Esophagus muscularis mucosa (tissue), 4 donors: Measurements from ENCODE around the gene WDR27. TPM values are rescaled to one million over a fixed set of nuclear protein-coding genes. Genes with fewer than 3 reads are reported as not detected.

Source experiments
- DNase-seq: peaks from one replicate; pipeline ENCODE4 v3.0.0-alpha.2; 2017; ENCODE audit errors: extremely low spot score
- H3K27ac ChIP-seq, 4 donors: fragments of 200-600 bp; sonication (generic); replicated peaks in 1 of 4; 1 replicate in 3 of 4; 2 replicates in 1 of 4; pipeline ENCODE4 v1.5.1; 2016 to 2019; ENCODE audit warnings: mild to moderate bottlenecking in 1 of 4
- H3K27me3 ChIP-seq, 4 donors: fragments of 200-600 bp; sonication (generic); one replicate each; pipeline versions ENCODE4 v1.5.1 to v1.6.0; 2016 to 2019
- H3K36me3 ChIP-seq, 4 donors: fragments of 200-600 bp; sonication (generic); one replicate each; pipeline ENCODE4 v1.5.1; 2016 to 2019
- H3K4me1 ChIP-seq, 4 donors: fragments of 200-600 bp; sonication (generic); one replicate each; pipeline ENCODE4 v1.5.1; 2016 to 2019
- H3K4me3 ChIP-seq, 4 donors: fragments of 200-600 bp; sonication (generic); 1 replicate in 2 of 4; 2 replicates in 2 of 4; pipeline ENCODE4 v1.5.1; 2016 to 2019; ENCODE audit warnings: mild to moderate bottlenecking in 4 of 4, moderate library complexity in 1 of 4
- H3K9me3 ChIP-seq, 4 donors: fragments of 200-600 bp; sonication (generic); 1 replicate in 3 of 4; 2 replicates in 1 of 4; pipeline ENCODE4 v1.5.1; 2016 to 2019
- EP300 ChIP-seq: sonication (generic); formaldehyde crosslinking; IDR thresholded peaks from one replicate; pipeline ENCODE4 v1.6.1; 2017; ENCODE audit warnings: antibody characterized with exemption
- POLR2A ChIP-seq: fragments of 450-650 bp; IDR thresholded peaks from one replicate; pipeline ENCODE4 v1.6.1; 2017; ENCODE audit warnings: antibody characterized with exemption, moderate library complexity, mild to moderate bottlenecking, low read depth
- POLR2AphosphoS5 ChIP-seq, 2 donors: sonication (generic); formaldehyde crosslinking; IDR thresholded peaks; one replicate each; pipeline ENCODE4 v1.6.1; 2017; ENCODE audit warnings: antibody characterized with exemption in 2 of 2
- WGBS: methylation state at CpG from one replicate; pipeline ENCODE4 v1.1.5; 2018; 5-methylcytosine and 5-hydroxymethylcytosine counted together
- intact Hi-C: fragments of 100-400 bp; cut with DNase I; formaldehyde crosslinking; loops from one replicate; pipeline ENCODE4 v1.15.1; 2023
- total RNA-seq, 4 donors: library from RNA; depleted of rRNA; stranded (reverse); fragments of >200 nt; gene quantifications; one replicate each; pipeline versions ENCODE4 v1.1.0 to v1.2.1, GENCODE V29; 2016
- TF ChIP-seq, protein P1 (sequence below), 3 experiments: fragments of 200-600 bp in 2 of 3; fragments of 450-650 bp in 1 of 3; sonication (generic) in 2 of 3; IDR thresholded peaks; one replicate each; pipeline ENCODE4 v1.5.1; 2017 to 2019; ENCODE audit warnings: antibody characterized with exemption in 3 of 3, mild to moderate bottlenecking in 2 of 3, moderate library complexity in 1 of 3

Gene WDR27
- total RNA-seq, 4 donors from 2014 or later, result 9.3 to 18.4 (median 14.4) TPM

DNA sequence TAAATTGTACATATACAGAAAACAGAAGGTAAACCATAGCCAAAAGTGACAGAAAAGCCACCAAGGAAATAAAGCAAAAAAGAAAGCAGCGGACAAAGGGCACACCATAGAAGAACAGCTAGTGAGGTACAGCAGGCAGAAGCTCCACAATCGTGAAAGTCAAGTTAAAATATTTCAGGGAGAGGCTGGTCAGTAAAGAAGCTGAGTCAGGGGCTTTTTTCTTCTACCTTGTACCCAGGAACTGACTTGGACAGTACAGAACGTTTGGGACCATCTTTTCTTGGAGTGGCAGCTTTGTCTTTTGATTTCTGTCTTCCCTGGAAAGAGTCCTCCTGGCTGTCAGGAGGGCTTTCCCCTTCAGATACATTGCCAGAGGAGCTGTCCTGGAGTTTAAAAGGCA lies 8.2 kb upstream of the WDR27 start:
- no peak for TF ChIP-seq POLR2A
- Histone ChIP-seq H3K36me3 (peaks cover 32 to 78% (median 56%) of the 10 kb centered on the region in 4 donors), H3K4me3 (no peak overlapping the region), H3K4me1 (peaks cover 6 to 9% (median 8%) of the 10 kb centered on the region in 4 donors), H3K27ac (no peak overlapping the region), H3K27me3 (no peaks in the 10 kb centered on the region), H3K9me3 (no peaks in the 10 kb centered on the region)
- whole genome bisulfite sequencing, result 85% methylated on average over 3 of the region's 3 CpGs
- DNase-seq, result no peak
- intact Hi-C loops, result no loop called here

DNA sequence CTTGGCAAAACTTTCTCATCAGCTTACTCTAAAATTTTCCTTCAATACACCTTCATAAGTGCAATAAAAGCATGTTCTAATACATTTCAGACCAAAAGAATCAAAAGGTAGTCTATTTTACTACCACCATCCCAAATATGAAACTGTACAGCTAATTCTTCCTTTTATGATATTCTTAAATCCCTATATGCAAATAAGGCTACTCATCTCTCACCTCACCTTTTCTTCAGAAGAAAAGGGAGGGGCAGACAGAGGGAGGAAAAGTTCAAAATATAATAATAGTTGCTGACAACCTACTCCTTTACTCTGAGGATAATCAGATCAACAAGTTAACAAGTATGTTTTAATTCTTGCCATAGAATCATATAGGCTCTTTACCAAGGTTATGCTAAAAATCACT lies 7.5 kb upstream of the WDR27 start:
- Histone ChIP-seq H3K36me3 (peaks cover 24 to 76% (median 54%) of the 10 kb centered on the region in 4 donors), H3K9me3 (no peaks in the 10 kb centered on the region), H3K4me3 (no peak overlapping the region), H3K27ac (no peak overlapping the region), H3K27me3 (no peaks in the 10 kb centered on the region), H3K4me1 (peaks cover 10 to 17% (median 14%) of the 10 kb centered on the region in 4 donors)
- intact Hi-C loops, result no loop called here
- DNase-seq, result no peak
- TF ChIP-seq POLR2AphosphoS5 (IDR thresholded peaks at IDR 0.05) (no peak), POLR2A (no peak), EP300 (no peak)
- TF ChIP-seq, protein P1, sequence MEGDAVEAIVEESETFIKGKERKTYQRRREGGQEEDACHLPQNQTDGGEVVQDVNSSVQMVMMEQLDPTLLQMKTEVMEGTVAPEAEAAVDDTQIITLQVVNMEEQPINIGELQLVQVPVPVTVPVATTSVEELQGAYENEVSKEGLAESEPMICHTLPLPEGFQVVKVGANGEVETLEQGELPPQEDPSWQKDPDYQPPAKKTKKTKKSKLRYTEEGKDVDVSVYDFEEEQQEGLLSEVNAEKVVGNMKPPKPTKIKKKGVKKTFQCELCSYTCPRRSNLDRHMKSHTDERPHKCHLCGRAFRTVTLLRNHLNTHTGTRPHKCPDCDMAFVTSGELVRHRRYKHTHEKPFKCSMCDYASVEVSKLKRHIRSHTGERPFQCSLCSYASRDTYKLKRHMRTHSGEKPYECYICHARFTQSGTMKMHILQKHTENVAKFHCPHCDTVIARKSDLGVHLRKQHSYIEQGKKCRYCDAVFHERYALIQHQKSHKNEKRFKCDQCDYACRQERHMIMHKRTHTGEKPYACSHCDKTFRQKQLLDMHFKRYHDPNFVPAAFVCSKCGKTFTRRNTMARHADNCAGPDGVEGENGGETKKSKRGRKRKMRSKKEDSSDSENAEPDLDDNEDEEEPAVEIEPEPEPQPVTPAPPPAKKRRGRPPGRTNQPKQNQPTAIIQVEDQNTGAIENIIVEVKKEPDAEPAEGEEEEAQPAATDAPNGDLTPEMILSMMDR (IDR thresholded peaks at IDR 0.05), result no peak

DNA sequence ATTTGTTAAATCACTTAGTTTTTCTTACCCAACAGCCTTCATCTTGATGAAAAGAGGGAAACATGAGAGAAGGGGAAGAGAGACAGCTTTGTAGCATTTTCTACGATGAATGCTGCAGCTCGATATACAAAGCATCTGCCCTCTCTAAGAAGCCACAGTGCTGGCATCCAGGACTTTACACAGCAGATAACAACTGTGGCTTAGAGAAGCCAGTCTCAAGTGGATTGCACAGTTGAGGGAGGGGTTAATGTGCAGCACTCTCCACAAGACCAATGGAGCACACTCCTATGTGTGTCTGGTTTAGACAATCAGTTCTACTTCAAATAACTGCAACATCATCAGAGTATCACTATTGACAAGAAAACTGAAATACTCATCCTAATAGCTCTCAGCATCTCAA lies 5.9 kb upstream of the WDR27 start:
- no peak for TF ChIP-seq EP300
- TF ChIP-seq, protein P1 (IDR thresholded peaks at IDR 0.05), result no peak
- no peak for TF ChIP-seq POLR2A
- H3K4me3 ChIP-seq, result no peak overlapping the region

DNA sequence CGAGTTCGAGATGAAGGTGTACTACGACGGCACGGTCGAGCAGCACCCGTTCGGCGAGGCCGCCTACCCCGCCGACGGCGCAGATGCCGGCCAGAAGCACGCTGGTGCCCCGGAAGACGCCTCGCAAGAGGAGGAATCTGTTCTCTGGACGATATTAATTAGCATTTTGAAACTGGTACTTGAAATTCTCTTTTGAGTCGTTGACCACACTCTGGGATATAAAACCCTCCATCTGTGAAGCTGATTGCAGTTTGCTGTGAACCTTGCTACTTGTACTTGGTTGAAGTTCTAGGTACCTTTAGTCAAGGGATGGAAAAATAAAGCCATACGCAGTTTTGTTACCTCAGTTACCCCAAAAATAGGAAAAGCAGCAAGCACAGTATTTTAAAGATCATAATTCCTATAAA lies 1.0 kb upstream of the WDR27 start:
- Histone ChIP-seq H3K4me3 (peak overlapping the region; percentile 83 to 99 (median 96)), H3K9me3 (no peaks in the 10 kb centered on the region), H3K27me3 (no peaks in the 10 kb centered on the region), H3K4me1 (peaks cover 30 to 63% (median 48%) of the 10 kb centered on the region in 4 donors), H3K36me3 (peaks cover 0 to 21% (median 12%) of the 10 kb centered on the region in 4 donors), H3K27ac (peak overlapping the region; percentile 96 to 99 (median 96))
- no peak for DNase-seq
- TF ChIP-seq POLR2AphosphoS5 (IDR thresholded peaks at IDR 0.05) (no peak), EP300 (no peak), POLR2A (no peak)
- TF ChIP-seq, protein P1 (IDR thresholded peaks at IDR 0.05), result no peak
- 22% methylated on average over 2 of the region's 22 CpGs for WGBS
- intact Hi-C loops, result loop anchor here (2.0 kb wide), 1 partner anchor 20 kb away; no protein-coding TSS in a partner anchor

More for the DNA sequence above, 5.9 kb upstream of the WDR27 start:
- DNase-seq, result no peak
- Histone ChIP-seq H3K27ac (no peak overlapping the region), H3K9me3 (no peaks in the 10 kb centered on the region), H3K4me1 (peaks cover 25 to 32% (median 29%) of the 10 kb centered on the region in 4 donors), H3K27me3 (no peaks in the 10 kb centered on the region), H3K36me3 (peaks cover 19 to 65% (median 44%) of the 10 kb centered on the region in 4 donors)
- intact Hi-C loops, result no loop called here
- 87% methylated on average over 2 of the region's 2 CpGs for WGBS

DNA sequence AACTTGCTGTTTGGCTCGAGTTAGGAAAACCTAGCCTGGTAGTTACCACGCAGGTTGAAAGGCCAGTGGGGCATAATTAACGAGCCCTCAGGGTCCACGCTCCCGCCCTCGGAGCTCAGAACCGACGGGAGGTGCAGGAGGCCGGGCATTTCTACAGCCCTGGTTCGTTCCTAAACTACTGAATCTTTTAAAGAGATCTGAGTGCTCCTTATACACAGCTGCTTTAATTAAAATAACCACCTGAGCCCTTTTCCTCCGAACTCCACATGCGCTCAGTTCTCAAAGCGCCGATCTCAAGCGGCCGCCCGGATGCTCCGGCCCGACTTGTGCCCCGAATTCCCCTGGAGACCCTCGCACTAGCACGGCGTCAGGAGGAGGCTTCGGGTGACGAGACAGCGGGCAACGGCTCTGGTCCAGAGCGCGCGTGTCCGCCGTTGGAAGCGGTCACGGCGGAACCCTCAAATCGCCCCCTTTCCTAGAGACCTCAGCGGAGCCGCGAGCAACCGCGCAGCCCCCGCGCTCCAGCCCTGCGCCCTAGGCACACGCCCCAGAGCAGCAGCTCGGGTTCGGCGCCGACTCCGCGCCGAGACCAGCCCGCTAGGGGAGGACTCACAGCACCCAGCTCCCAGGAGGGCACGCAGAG lies 397 bp downstream of the WDR27 start:
- Histone ChIP-seq H3K4me3 (peak overlapping the region; percentile 83 to 99 (median 96)), H3K4me1 (peaks cover 30 to 63% (median 48%) of the 10 kb centered on the region in 4 donors), H3K36me3 (peaks cover 0 to 17% (median 12%) of the 10 kb centered on the region in 4 donors), H3K27me3 (no peaks in the 10 kb centered on the region), H3K9me3 (no peaks in the 10 kb centered on the region), H3K27ac (peak overlapping the region; percentile 96 to 99 (median 96))
- TF ChIP-seq POLR2AphosphoS5 (IDR thresholded peaks at IDR 0.05), result no peak
- TF ChIP-seq, protein P1 (IDR thresholded peaks at IDR 0.05), result no peak
- no peak for TF ChIP-seq POLR2A
- TF ChIP-seq EP300, result no peak
- WGBS, result 0% methylated on average over 16 of the region's 54 CpGs
- intact Hi-C loops, result loop anchor here (2.0 kb wide), 1 partner anchor 49 kb away; the partner anchor contains the start of genes DYNLT2 and ERMARD
- DNase-seq, result no peak
